Amniotic stem cell (primary cell): ENCODE results near the gene FBXL13.
"Not testable (repeated sequence)": the region's sequence is repeated elsewhere in the genome, so short reads cannot be mapped to it uniquely, and the experiment has no call there.

Experiments
- DNase-seq: peaks from one replicate; lab custom pipeline; 2025; lab: John Stamatoyannopoulos, UW

FBXL13 gene

GRCh38 chr7:102819151-102819550 lies 255.4 kb downstream of the FBXL13 start:
- no peak for DNase-seq

- DNase-seq, result no peak
Observed at GRCh38 chr7:102817616-102818573, 256.7 kb downstream of the FBXL13 start.

- no peak for DNase-seq
Observed at GRCh38 chr7:102814025-102814471, 260.5 kb downstream of the FBXL13 start.

GRCh38 chr7:102813191-102814024 lies 261.2 kb downstream of the FBXL13 start:
- DNase-seq, result no peak

- DNase-seq, result no peak
Observed at GRCh38 chr7:102811942-102812678, 262.5 kb downstream of the FBXL13 start.

- no peak for DNase-seq
Observed at GRCh38 chr7:102810916-102811315, 263.7 kb downstream of the FBXL13 start.

DNA sequence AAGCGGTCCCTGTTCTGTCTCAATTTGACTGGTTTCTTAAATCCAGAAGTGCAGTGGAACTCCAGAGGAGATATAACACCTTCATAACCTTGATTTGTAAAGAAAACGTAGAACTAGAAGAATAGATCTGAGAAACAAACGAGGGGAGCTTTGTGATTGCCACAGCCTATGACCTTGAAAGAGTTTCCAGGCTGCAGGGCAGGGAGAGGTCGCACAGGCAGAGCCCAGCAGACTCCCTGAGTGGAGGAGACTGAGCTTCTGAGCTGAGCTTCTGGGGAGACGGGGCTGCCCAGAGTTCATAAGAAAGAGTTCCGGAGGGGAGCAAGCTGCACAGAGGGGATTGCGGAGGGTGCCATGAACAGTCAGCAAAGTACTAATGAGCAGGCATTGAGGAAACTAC lies 268.0 kb downstream of the FBXL13 start:
- DNase-seq, result no peak

DNA sequence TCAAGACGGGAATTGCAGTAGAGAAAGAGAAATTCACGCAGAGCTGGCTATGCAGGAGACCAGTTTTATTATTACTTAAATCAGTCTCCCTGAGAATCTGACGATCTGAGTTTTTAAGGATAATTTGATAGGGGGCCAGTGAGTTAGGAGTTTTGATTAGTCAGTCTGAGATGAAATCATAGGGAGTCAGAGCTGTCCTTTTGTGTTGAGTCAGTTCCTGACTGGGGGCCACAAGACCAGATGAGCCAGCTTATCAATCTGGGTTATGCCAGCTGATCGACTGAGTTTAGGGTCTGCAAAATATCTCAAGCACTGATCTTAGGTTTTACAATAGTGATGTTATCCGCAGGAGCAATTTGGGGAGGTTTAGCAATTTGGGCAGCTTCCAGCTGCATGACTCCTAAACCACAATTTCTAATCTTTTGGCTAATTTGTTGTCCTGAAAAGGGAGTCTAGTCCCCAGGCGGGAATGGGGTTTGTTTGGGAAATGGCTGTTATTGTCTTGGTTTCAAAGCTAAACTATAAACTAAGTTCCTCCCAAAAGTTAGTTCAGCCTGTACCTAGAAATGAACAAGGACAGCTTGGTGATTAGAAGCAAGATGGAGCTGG lies 278.5 kb downstream of the FBXL13 start:
- not testable (repeated sequence) for DNase-seq

GRCh38 chr7:102794567-102794966 lies 280.0 kb downstream of the FBXL13 start:
- not testable (repeated sequence) for DNase-seq

- DNase-seq, result not testable (repeated sequence)
Observed at GRCh38 chr7:102791831-102792230, 282.8 kb downstream of the FBXL13 start.

DNA sequence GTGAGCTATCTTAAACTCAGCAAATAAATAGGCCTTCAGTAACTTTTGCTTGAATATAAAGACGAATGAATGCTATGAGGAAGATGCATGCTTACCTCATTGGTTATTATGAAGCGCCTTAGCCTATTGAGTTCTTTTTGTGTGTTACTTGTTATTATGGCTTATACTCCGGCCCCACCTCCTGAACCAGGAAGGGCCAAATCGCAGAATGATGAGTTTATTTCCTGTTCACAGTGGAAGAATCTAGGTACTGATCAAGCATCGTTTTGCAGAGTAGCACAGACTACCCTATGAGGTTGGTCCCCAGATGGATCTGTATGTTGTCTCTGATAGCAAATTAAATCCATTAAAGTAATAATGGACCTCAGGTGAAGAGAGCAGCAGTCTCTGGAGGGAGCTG lies 283.2 kb downstream of the FBXL13 start:
- DNase-seq, result not testable (repeated sequence)

- not testable (repeated sequence) for DNase-seq
Observed at GRCh38 chr7:102790364-102791100, 284.1 kb downstream of the FBXL13 start.

- not testable (repeated sequence) for DNase-seq
Observed at GRCh38 chr7:102788770-102789169, 285.8 kb downstream of the FBXL13 start.

- DNase-seq, result not testable (repeated sequence)
Observed at GRCh38 chr7:102780926-102781325, 293.7 kb downstream of the FBXL13 start.

GRCh38 chr7:102778663-102779062 lies 295.9 kb downstream of the FBXL13 start:
- not testable (repeated sequence) for DNase-seq

DNA sequence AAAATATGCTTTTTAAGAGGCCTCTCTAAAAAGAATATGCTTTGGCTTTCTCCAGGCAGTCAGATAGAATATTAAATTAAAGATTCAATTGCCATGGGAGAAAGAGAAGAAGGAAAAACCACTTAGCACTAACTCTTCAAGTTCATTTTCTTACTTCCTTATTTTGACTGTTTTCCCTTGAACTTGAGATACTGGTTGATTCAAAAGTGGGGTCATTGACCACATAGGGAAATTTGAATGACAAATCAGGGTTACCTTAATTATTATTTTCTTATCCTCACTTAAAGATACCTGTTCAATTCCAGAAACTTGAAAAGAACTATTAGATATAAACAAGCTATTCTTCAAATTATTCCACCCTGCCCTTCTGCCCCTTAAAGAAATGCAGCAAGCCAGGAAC lies 298.4 kb downstream of the FBXL13 start:
- DNase-seq, result not testable (repeated sequence)

- DNase-seq, result not testable (repeated sequence)
Observed at GRCh38 chr7:102770467-102770866, 304.1 kb downstream of the FBXL13 start.

GRCh38 chr7:102769657-102770192 lies 304.9 kb downstream of the FBXL13 start:
- not testable (repeated sequence) for DNase-seq

GRCh38 chr7:102763295-102763905 lies 311.2 kb downstream of the FBXL13 start:
- not testable (repeated sequence) for DNase-seq
